Suppressor macrophage treated with lipopolysaccharide for 4 hours (primary cell): Measurements from ENCODE around the gene BTNL2.

Experiments
- DNase-seq: peaks from one replicate; pipeline ENCODE4 v3.0.0-alpha.2; 2020

Gene BTNL2

GRCh38 chr6:32413427-32414047 lies 6.6 kb upstream of the BTNL2 start:
- peak; percentile 82 for DNase-seq

GRCh38 chr6:32411566-32412327 lies 4.8 kb upstream of the BTNL2 start:
- DNase-seq: no peak

GRCh38 chr6:32410906-32411305 lies 3.9 kb upstream of the BTNL2 start:
- no peak for DNase-seq

GRCh38 chr6:32406197-32406596 lies 784 bp downstream of the BTNL2 start:
- DNase-seq: no peak

GRCh38 chr6:32405656-32406055 lies 1.3 kb downstream of the BTNL2 start:
- DNase-seq: no peak

- DNase-seq: no peak
These were observed 4.2 kb downstream of the BTNL2 start for GRCh38 chr6:32402812-32403211.

GRCh38 chr6:32401284-32401963 lies 5.6 kb downstream of the BTNL2 start:
- no peak for DNase-seq

- no peak for DNase-seq
These were observed 9.6 kb downstream of the BTNL2 start for GRCh38 chr6:32397252-32397920.

GRCh38 chr6:32396028-32396427 lies 11.0 kb downstream of the BTNL2 start:
- no peak for DNase-seq

GRCh38 chr6:32393665-32394420 lies 13.1 kb downstream of the BTNL2 start:
- DNase-seq: peak; percentile 29

GRCh38 chr6:32391505-32391904 lies 15.5 kb downstream of the BTNL2 start:
- no peak for DNase-seq

GRCh38 chr6:32387589-32388340 lies 19.2 kb downstream of the BTNL2 start:
- DNase-seq: no peak

- no peak for DNase-seq
These were observed 20.9 kb downstream of the BTNL2 start for GRCh38 chr6:32386040-32386439.

GRCh38 chr6:32382757-32383420 lies 24.1 kb downstream of the BTNL2 start:
- no peak for DNase-seq

- no peak for DNase-seq
These were observed 27.4 kb downstream of the BTNL2 start for GRCh38 chr6:32379545-32379944.

- DNase-seq: no peak
These were observed 31.0 kb downstream of the BTNL2 start for GRCh38 chr6:32375739-32376529.

- no peak for DNase-seq
These were observed 35.2 kb downstream of the BTNL2 start, which contains the start of gene TSBP1 for GRCh38 chr6:32371803-32372202. TSS of gene TSBP1 (minus strand) at chr6:32371903. CDS start at chr6:32371706, 197 bp downstream.

- DNase-seq: no peak
These were observed 35.8 kb downstream of the BTNL2 start for GRCh38 chr6:32371229-32371628.

GRCh38 chr6:32370505-32370904 lies 36.5 kb downstream of the BTNL2 start:
- no peak for DNase-seq

- peak; percentile 67 for DNase-seq
These were observed 37.3 kb downstream of the BTNL2 start for GRCh38 chr6:32369660-32370059.
